Ishikawa (cell line): ENCODE results near the gene DCP1B.

Experiments
- CEBPB ChIP-seq: IDR thresholded peaks from 2 replicates; pipeline ENCODE4 v1.6.1; 2012
- CREB1 ChIP-seq: IDR thresholded peaks from 2 replicates; pipeline ENCODE4 v1.6.1; 2012; ENCODE audit warnings: low read depth
- EGR1 ChIP-seq: IDR thresholded peaks from 2 replicates; pipeline ENCODE4 v1.6.1; 2012
- EP300 ChIP-seq: IDR thresholded peaks from 2 replicates; pipeline ENCODE4 v1.6.1; 2012; ENCODE audit warnings: borderline replicate concordance
- FOXM1 ChIP-seq: IDR thresholded peaks from 2 replicates; pipeline ENCODE4 v1.6.1; 2012; ENCODE audit warnings: low read depth, borderline replicate concordance
- NFIC ChIP-seq: IDR thresholded peaks from 2 replicates; pipeline ENCODE4 v1.6.1; 2012
- RAD21 ChIP-seq: IDR thresholded peaks from 2 replicates; pipeline ENCODE4 v1.6.1; 2012; ENCODE audit warnings: low read depth
- REST ChIP-seq: IDR thresholded peaks from 2 replicates; pipeline ENCODE4 v1.6.1; 2012; ENCODE audit warnings: low read depth, mild to moderate bottlenecking
- TAF1 ChIP-seq: IDR thresholded peaks from 2 replicates; pipeline ENCODE4 v1.6.1; 2012; ENCODE audit warnings: low read depth, mild to moderate bottlenecking
- TCF12 ChIP-seq: IDR thresholded peaks from 2 replicates; pipeline ENCODE4 v1.6.1; 2012; ENCODE audit warnings: low read depth
- TEAD4 ChIP-seq: IDR thresholded peaks from 2 replicates; pipeline ENCODE4 v1.6.1; 2012
- USF1 ChIP-seq: IDR thresholded peaks from 2 replicates; pipeline ENCODE4 v1.6.1; 2012
- YY1 ChIP-seq: IDR thresholded peaks from 2 replicates; pipeline ENCODE4 v1.6.1; 2012; ENCODE audit warnings: low read depth
- ZBTB7A ChIP-seq: IDR thresholded peaks from 2 replicates; pipeline ENCODE4 v1.6.1; 2012; ENCODE audit warnings: low read depth
- TF ChIP-seq, protein P1 (sequence below): IDR thresholded peaks from 2 replicates; pipeline ENCODE4 v1.6.1; 2012

Gene DCP1B

DNA sequence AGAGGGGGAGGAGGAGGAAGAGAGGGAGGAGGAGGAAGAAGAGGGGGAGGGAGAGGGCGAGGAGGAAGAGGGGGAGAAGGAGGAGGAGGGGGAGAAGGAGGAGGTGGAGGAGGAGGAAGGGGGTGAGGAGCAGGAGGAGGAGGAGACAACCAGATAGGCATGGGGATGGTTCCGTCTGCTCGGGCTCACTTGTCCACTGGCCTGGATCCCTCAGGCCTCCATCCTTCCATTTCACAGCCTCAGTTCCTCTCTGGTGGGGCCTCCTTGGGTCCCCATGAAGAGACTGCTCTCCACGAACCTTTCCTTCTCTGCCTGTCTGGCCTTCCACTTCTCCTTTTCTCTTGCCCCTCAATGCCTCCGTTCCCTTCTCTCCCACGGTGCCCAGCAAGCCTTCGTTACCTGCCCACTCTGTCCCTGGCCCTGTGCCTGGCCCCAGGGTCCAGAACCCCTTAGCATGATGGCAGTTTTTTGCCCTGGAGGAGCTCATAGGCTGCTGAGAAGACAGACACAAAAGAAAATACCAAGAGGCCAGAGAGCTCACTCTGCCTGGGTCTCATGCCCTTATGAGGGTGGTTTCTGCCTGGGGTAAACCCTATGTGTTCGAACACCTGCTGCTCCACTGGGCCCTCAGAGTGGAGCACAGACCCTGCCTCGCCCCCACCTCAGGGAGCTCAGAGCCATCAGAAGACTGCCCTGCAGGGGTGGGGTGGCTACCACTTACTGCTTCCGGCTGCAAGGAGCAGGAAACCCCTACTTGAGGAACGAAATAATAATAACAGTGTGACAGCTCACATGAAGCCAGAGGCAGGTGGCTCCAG, 74.1 kb downstream of the DCP1B start:
- TF ChIP-seq EGR1 (no peak), CREB1 (no peak), RAD21 (no peak), FOXM1 (no peak), TAF1 (no peak), TEAD4 (no peak), CEBPB (no peak), NFIC (no peak)

DNA sequence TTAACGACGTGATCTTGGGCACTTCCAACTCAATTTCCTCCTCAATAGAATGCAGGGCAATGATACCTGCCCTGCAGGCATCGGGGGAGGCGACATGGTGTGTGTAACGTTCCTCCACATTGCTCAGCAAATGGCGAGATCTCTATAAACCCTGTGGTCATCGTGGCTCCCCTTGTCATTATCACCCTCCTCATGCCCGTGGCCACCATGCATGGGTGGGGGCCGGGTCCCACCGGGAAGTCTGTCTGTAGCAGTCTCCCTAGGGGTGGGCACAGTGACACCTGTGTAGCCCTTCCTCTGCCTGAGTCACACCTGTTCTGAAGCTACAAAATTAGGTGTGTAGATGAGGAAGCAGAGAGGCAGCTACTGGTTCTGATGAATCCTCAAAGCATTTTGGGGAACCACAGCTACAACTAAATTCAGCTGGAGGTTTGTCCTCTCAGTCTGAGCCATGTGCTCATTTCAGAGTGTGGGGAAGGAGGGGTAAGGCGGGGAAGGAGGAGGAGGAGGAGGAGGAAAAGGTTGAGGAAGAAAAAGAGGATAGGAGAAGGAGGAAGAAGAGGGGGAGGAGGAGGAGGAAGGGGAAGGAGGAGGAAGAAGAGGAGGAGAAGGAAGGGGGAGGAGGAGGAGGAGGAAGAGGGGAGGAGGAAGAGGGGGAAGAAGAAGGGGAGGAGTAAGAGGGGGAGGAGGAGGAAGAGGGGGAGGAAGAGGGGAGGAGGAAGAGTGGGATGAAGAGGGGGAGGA, 74.8 kb downstream of the DCP1B start:
- TF ChIP-seq YY1: no peak
- TF ChIP-seq USF1: no peak
- no peak for TF ChIP-seq RAD21
- TF ChIP-seq NFIC: no peak
- TF ChIP-seq REST: no peak
- TF ChIP-seq FOXM1: no peak
- no peak for TF ChIP-seq ZBTB7A
- no peak for TF ChIP-seq EGR1
- no peak for TF ChIP-seq CREB1
- TF ChIP-seq CEBPB: no peak
- no peak for TF ChIP-seq TEAD4
- TF ChIP-seq EP300: no peak
- TF ChIP-seq, protein P1, sequence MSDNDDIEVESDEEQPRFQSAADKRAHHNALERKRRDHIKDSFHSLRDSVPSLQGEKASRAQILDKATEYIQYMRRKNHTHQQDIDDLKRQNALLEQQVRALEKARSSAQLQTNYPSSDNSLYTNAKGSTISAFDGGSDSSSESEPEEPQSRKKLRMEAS: no peak
- TF ChIP-seq TAF1: no peak
- TF ChIP-seq TCF12: no peak

- TF ChIP-seq NFIC (no peak), USF1 (no peak), CREB1 (no peak), RAD21 (no peak), REST (no peak), FOXM1 (no peak), EGR1 (no peak), TEAD4 (no peak), YY1 (no peak)
These were observed 75.7 kb downstream of the DCP1B start for GRCh38 chr12:1928439-1929121.

GRCh38 chr12:1927751-1928351, 76.4 kb downstream of the DCP1B start:
- TF ChIP-seq CEBPB (no peak), NFIC (no peak), REST (no peak), EP300 (no peak), TEAD4 (no peak), RAD21 (no peak), EGR1 (no peak), YY1 (no peak), ZBTB7A (no peak)
